Stimulated activated CD8-positive, alpha-beta memory T cell treated with anti-CD3 and anti-CD28 coated beads, Interleukin-15, amount 100 ng/mL, for 4 hours (primary cell): ENCODE results near the gene FAM83F.

Experiments
- DNase-seq, 2 donors: peaks; one replicate each; pipeline ENCODE4 v3.0.0-alpha.2; 2020; ENCODE audit warnings: low read depth in 2 of 2

Gene FAM83F

GRCh38 chr22:40065981-40066380 is 71.2 kb downstream of the FAM83F start:
- no peak for DNase-seq

- DNase-seq, result no peak
These were observed 72.9 kb downstream of the FAM83F start for GRCh38 chr22:40067639-40068038.

GRCh38 chr22:40070701-40071100 is 75.9 kb downstream of the FAM83F start:
- no peak for DNase-seq

- no peak for DNase-seq
These were observed 77.0 kb downstream of the FAM83F start for GRCh38 chr22:40071720-40072119.

GRCh38 chr22:40076702-40077645 is 82.2 kb downstream of the FAM83F start:
- DNase-seq, result no peak

- DNase-seq, result no peak
These were observed 82.9 kb downstream of the FAM83F start for GRCh38 chr22:40077646-40078016.

GRCh38 chr22:40081662-40082061 is 86.9 kb downstream of the FAM83F start:
- DNase-seq, result no peak

GRCh38 chr22:40082184-40082583 is 87.4 kb downstream of the FAM83F start:
- DNase-seq, result no peak

- DNase-seq, result no peak
These were observed 89.0 kb downstream of the FAM83F start for GRCh38 chr22:40083794-40084193.

- DNase-seq, result no peak
These were observed 89.5 kb downstream of the FAM83F start for GRCh38 chr22:40084246-40084645.

- DNase-seq, result no peak
These were observed 94.1 kb downstream of the FAM83F start for GRCh38 chr22:40088818-40089217.
